Posterior cingulate gyrus (tissue), 11 donors: ENCODE measurements around the gene NOS3.

Experiments used
- DNase-seq, 10 donors: peaks; one replicate each; pipeline versions ENCODE4 v3.0.0 to v3.0.0-alpha.2; 2020 to 2021; ENCODE audit warnings: mixed read lengths in 3 of 10
- intact Hi-C: fragments of 100-400 bp; cut with DNase I; formaldehyde crosslinking; loops from one replicate; pipeline ENCODE4 v1.15.1; 2023

Gene NOS3

GRCh38 chr7:150962553-150963399 is 28.0 kb upstream of the NOS3 start:
- peak in 9 of 10 donors; percentile 59 to 96 (median 73) for DNase-seq
- intact Hi-C loops, result loop anchor here (1.0 kb wide), 1 partner anchor 26 kb away; no protein-coding TSS in a partner anchor

GRCh38 chr7:150963707-150964559 is 26.9 kb upstream of the NOS3 start:
- peak in 3 of 10 donors; percentile 5 to 78 (median 67) for DNase-seq
- intact Hi-C loops, result loop anchor here (1.0 kb wide), 1 partner anchor 24 kb away; no protein-coding TSS in a partner anchor

- intact Hi-C loops, result no loop called here
- peak in 2 of 10 donors; percentile 75 to 81 for DNase-seq
Measured at GRCh38 chr7:150964593-150965111, 26.2 kb upstream of the NOS3 start.

- intact Hi-C loops, result no loop called here
- peak in 2 of 10 donors; percentile 57 to 58 for DNase-seq
Measured at GRCh38 chr7:150965273-150965830, 25.5 kb upstream of the NOS3 start.

GRCh38 chr7:150966002-150966401 is 24.8 kb upstream of the NOS3 start:
- intact Hi-C loops, result no loop called here
- no peak for DNase-seq

GRCh38 chr7:150967349-150967748 is 23.5 kb upstream of the NOS3 start:
- no peak for DNase-seq
- intact Hi-C loops, result no loop called here

GRCh38 chr7:150968056-150968733 is 22.6 kb upstream of the NOS3 start:
- peak in 1 of 10 donors; percentile 55 for DNase-seq
- intact Hi-C loops, result no loop called here

GRCh38 chr7:150968734-150969372 is 22.0 kb upstream of the NOS3 start:
- intact Hi-C loops, result no loop called here
- peak in 2 of 10 donors; percentile 85 to 86 for DNase-seq

- intact Hi-C loops, result no loop called here
- peak in 4 of 10 donors; percentile 57 to 89 (median 72) for DNase-seq
Measured at GRCh38 chr7:150969475-150969874, 21.3 kb upstream of the NOS3 start.

- DNase-seq, result peak in 3 of 10 donors; percentile 3 to 73 (median 26)
- intact Hi-C loops, result no loop called here
Measured at GRCh38 chr7:150970424-150970823, 20.4 kb upstream of the NOS3 start.

GRCh38 chr7:150971242-150972022 is 19.4 kb upstream of the NOS3 start:
- intact Hi-C loops, result no loop called here
- DNase-seq, result peak in 3 of 10 donors; percentile 24 to 89 (median 81)

- intact Hi-C loops, result no loop called here
- DNase-seq, result peak; percentile 61 to 96 (median 78)
Measured at GRCh38 chr7:150972023-150972468, 18.8 kb upstream of the NOS3 start.

GRCh38 chr7:150972741-150973140 is 18.1 kb upstream of the NOS3 start:
- DNase-seq, result peak in 2 of 10 donors; percentile 32 to 50
- intact Hi-C loops, result no loop called here

GRCh38 chr7:150973571-150974451 is 17.0 kb upstream of the NOS3 start:
- intact Hi-C loops, result no loop called here
- DNase-seq, result peak in 2 of 10 donors; percentile 68 to 79

- intact Hi-C loops, result no loop called here
- peak in 9 of 10 donors; percentile 41 to 92 (median 57) for DNase-seq
Measured at GRCh38 chr7:150974468-150975391, 16.1 kb upstream of the NOS3 start.

- intact Hi-C loops, result no loop called here
- peak in 3 of 10 donors; percentile 39 to 73 (median 68) for DNase-seq
Measured at GRCh38 chr7:150975536-150976319, 15.1 kb upstream of the NOS3 start.
